Stimulated activated CD8-positive, alpha-beta memory T cell treated with anti-CD3 and anti-CD28 coated beads, Interleukin-4, amount 100 ng/mL, for 24 hours (primary cell): Measurements from ENCODE around the gene SMIM27.
A peak's percentile ranks its signal among the peaks of the same experiment; 100 is the strongest.
"Not testable (repeated sequence)": the region's sequence is repeated elsewhere in the genome, so short reads cannot be mapped to it uniquely, and the experiment has no call there.

Source experiments
- DNase-seq: peaks from one replicate; pipeline ENCODE4 v3.0.0-alpha.2; 2020; ENCODE audit warnings: low read depth

SMIM27 gene, protein sequence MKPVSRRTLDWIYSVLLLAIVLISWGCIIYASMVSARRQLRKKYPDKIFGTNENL

DNA sequence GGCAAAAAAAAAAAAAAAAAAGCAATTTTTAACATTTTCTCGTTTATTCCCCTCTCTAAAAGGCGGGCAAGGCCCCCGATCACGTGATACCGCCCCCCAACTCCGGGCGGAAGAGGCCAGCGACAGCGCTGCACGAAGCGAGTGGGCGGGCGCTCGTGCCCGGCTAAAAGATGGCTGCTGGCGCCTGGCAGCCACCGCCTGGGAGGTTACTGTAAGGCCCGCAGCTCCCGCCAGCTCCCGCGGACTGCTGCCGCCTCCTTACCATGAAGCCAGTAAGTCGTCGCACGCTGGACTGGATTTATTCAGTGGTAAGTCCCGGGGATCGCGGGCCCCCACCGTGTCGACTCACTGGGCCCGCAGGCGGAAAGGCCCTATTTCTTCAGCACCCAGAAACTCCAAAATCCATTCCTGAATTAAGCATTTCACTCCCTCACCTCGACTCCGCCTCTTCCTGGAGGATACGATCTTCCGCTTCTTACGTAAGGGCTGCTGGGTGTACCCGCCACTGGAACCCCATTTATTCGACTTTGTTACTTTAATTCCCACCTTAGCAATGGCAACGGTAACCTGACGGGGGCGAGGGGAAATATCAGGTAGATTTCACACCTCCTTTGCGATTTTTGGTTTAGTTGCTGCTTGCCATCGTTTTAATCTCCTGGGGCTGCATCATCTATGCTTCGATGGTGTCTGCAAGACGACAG, at the start of gene SMIM27, which contains the start of gene TOPORS:
Gene SMIM27, plus strand, starts transcription at position 156 of the 701 bp plus-strand sequence. Its CDS starts 108 bp downstream, at position 264.
Gene TOPORS, minus strand, starts transcription at position 415 of the 701 bp plus-strand sequence. Its CDS starts 150 bp downstream, at position 265.
- DNase-seq = peak; percentile 85

GRCh38 chr9:32502464-32502863, 49.7 kb upstream of the SMIM27 start:
- DNase-seq = no peak

DNA sequence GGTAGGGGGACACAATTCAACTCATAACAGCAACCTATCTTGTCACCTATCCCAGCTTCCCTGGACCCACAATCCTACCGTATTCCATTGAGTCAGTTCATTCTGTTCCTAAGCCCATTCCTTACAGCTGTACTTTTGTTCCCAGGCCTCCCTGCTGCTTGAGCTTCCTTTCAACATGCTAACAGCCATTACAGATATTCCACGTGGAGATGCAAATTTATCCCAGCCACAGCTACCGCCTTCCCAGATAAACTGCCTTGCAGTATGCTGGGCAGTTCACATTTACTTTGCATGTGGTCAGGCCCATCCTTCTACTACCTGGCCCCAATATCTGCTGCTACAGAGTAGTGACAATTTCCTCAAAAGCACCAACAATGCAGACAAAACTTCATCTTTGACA, 49.1 kb upstream of the SMIM27 start:
- no peak for DNase-seq

DNA sequence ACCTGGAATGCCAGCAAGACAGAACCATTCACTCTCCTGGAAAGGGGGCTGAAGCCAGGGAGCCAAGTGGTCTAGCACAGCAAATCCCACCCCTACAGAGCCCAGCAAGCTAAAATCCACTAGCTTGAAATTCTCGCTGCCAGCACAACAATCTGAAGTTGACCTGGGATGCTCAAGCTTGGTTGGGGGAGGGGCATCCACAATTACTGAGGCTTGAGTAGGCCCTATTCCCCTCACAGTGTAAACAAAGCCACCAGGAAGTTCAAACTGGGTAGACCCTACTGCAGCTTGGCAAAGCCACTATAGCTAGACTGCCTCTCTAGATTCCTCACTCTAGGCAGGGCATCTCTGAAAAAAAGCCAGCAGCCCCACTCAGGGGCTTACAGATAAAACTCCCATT, 43.4 kb upstream of the SMIM27 start:
- no peak for DNase-seq

DNA sequence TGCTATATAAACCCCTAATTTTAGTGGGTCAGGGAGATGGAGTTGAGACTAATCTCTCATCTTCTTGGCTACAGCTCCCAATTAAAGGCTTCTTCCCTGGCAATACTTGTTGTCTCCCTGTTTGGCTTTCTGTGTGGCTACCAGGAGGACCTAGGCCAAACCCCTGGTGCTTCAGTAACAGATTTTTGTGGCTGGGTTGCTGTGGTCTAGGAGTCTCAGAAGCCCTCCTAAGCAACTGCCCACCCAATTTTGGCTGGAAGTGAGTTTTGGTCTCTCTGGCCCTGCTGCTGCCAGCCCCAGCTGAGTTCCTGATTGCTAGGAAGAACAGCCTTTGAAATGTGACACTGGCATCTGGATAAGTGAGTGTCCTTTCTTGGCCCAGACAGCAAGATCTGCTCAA, 35.9 kb upstream of the SMIM27 start:
- no peak for DNase-seq

DNA sequence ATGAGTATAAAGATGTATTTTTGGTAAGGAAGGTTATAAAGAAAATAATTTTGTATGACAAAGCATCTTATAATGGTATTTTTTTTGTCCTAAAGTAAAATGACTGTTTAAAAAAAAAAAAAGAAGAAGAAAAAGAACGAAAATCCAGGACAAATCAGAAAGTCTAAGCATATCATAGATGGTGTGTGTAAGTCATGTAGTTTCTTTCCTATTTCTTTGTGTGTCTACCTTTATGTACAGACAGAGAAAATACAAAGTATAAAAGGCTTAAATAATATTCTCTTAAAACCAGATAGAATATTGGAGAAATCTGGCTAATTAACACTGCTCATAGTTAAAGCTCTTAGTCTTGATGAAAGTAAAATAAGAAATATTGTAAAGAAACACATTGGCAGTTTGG, 33.9 kb upstream of the SMIM27 start:
- no peak for DNase-seq

- no peak for DNase-seq
These were observed 28.2 kb upstream of the SMIM27 start for GRCh38 chr9:32523910-32524309.

DNA sequence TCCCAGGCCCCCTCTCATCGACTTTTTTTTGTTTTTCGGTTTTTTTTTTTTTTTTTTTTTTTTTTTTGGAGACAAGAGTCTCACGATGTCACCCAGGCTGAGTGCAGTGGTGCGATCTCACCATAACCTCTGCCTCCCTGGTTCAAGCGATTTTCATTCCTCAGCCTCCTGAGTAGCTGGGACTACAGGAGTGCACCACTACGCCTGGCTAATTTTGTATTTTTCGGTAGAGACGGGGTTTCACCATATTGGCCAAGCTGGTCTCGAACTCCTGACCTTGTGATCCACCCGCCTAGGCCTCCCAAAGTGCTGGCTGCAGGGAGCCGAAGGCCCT, 27.6 kb upstream of the SMIM27 start:
- DNase-seq = not testable (repeated sequence)

DNA sequence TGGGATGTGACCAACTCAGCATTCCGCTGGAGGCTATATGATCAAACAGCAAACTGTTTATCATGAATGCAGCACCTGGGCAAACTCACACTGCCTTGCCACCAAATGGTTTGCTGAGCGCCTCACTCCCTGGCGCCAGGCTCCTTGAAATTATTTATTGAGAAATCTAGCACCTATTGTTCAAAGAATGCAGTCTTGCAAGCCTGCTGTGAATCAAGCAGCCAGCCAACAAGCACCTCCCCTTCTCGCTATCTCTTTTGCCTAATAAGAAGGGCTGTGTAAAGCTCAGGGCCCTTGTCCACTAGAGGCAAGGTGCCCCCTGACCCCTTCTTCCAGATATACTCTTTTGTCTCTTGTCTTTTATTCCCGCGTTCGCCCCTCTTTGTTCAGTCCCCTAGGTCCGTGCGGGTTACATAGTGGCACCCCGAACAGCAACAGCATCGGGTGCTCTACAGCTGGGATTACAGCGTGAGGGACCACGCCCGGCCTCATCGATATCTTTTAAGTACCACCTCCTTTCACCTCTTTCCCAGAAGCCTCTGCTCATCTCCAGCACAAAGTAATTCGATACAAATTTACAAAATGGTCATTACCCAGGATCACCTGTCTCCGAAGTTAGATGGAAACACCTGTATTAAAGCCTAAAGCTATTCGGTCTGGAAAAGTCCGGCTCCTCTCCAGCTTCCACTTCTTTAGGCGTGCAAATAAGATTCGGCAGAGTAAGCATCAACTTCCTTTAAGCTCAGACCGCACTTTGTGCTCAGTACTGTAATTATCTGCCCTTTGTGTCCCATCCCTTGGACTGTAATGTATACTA, 27.0 kb upstream of the SMIM27 start:
- DNase-seq = no peak

DNA sequence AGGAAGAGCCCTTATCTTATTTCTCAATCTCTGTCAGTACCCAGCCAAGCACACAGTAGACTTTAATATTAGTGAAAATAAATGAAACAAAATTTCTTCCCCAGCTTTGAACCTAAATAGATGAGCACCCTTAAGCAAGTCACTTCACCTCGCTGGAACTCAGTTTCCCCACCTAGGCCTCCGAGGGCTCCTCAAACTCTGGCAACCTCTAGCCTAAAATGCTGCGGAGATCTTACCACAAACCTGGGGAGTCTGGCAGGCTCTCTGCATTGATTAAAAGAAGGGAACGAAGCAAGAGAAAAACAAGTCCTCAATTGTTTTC, 26.5 kb upstream of the SMIM27 start:
- no peak for DNase-seq

DNA sequence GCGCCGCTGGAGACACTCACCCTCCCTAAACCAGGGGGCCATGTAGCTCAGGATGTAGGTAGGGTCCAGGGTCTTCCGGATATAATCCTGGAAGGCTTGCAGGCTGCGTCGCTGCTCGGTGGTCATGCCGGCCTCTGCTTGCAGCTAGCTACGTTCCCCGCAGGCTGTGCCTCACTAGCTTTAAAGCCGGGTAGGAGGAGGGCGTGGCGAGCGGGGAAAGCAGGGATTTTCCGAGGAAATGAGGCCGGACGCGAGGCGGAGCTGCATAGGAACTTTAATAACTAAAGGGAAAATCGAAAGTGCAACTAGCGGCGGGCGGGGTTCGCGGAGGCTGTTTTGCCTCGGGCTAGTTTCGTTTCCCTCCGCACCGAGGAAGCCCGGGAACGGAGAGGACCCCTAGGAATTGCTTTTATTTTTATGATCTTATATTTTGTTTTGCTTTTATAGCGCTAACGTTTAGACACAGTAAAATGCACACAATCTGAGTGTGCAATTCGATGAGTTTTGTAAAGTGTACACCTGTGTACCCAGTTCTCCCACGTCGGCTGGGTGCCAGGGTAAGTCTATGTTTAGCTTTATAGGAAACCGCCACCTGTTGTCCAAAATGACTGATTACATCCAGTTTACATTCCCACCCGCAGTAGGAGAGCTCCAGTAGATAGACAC, 26.0 kb upstream of the SMIM27 start, which contains the start of gene RIGI:
Gene RIGI, minus strand, starts transcription at position 156 of the 666 bp plus-strand sequence. Its CDS starts 30 bp downstream, at position 126.
- peak; percentile 65 for DNase-seq

DNA sequence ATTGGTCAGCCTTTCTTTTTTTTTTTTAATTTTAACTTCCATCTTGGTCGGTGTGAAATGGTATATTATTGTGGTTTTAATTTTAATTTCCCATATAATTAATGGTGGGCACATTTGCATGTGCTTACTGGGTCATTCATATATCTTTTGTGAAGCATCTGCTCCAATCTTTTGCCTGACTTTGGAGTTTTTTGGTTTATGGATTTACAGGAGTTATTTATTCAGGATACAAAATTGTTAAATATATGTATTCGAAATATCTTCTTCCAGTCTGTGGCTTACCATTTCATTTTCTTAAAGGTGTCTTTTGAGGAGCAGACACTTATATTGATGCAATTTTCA, 25.4 kb upstream of the SMIM27 start:
- no peak for DNase-seq

- DNase-seq = no peak
These were observed 18.8 kb upstream of the SMIM27 start for GRCh38 chr9:32533336-32533735.

DNA sequence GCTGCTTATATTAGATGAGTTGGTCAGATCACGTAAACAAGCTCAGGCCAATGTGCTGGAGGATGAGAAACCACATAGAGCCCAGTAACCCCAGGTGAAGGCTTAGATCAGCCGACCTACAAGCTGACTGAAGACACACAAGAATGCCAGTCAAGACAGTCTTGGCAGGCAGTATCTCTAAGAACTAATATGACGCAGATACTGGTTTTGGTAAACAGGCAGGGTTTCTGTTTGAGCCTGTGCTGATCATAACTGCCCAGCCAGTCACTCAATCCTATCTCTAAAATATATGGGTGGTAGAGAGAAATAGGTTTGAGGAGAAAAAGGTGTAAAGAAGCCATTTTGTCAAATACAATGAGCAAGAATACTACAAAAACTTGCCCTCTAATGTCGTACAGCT, 18.3 kb upstream of the SMIM27 start:
- DNase-seq = no peak

DNA sequence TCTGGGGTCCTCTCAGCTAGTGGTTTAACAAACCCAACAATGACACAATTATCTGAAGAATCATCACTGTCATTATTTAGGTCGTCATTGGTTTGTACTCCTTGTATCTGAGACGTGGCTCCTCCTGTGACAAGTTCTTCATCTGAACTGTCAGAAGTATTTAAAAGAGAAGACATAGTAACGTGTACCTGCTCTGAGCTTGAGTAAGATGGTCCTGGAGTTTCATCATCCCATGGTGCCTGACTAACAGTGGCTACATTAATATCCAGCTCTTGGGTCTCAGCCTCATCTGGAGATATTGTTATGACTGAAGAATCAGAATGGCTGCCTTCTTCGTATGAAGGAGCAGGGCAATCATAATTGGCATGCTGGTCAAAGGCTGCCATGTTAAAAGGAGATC, 9.1 kb upstream of the SMIM27 start:
- DNase-seq = no peak

DNA sequence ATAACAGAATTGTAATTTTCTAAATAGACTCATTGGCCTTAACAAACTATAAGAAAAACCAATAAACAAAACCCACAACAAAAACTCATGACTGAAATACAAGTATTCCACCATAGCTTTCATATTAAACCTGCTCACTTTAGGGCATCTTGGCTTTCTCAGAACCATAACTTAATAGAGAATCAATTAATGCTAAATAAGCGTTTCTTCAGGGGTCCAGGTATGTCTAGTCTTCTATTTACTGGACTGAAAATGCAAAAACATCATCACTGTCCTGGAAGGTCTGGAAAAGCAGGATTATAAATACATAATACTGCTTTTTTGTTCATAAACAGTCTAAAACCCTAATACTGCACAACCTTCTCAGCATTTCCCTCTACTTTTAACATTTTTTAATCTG, 6.2 kb upstream of the SMIM27 start:
- DNase-seq = no peak

DNA sequence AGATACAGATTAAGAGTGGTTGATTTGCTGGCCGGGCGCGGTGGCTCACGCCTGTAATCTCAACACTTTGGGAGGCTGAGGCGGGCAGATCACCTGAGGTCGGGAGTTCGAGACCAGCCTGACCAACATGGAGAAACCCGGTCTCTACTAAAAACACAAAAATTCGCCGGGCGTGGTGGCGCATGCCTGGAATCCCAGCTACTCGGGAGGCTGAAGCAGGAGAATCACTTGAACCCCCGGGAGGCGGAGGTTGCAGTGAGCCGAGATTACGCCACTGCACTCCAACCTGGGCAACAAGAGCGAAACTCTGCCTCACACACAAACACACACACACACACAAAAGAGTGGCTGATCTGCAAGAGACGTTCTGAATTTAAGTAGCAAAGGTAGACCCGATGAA, 3.9 kb upstream of the SMIM27 start:
- not testable (repeated sequence) for DNase-seq

DNA sequence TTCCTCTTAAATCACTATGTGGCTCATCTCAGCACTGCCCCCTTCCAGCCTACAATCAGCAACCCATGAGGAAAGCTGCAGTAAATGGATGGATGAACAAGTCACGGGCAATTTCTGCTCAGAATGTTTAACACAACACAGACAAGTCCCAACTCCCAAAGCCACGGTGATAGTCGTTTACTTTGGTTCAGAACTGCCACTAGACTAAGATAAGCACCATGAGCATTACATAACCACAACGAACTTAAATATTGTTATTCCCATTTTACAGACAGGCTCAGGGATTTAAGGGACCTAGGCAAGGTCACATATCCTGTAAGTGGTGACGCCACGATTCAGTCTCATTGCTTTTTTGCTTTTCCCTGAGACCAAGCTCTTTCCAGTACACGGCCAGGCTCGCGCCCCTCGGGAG, 2.0 kb upstream of the SMIM27 start:
- no peak for DNase-seq

DNA sequence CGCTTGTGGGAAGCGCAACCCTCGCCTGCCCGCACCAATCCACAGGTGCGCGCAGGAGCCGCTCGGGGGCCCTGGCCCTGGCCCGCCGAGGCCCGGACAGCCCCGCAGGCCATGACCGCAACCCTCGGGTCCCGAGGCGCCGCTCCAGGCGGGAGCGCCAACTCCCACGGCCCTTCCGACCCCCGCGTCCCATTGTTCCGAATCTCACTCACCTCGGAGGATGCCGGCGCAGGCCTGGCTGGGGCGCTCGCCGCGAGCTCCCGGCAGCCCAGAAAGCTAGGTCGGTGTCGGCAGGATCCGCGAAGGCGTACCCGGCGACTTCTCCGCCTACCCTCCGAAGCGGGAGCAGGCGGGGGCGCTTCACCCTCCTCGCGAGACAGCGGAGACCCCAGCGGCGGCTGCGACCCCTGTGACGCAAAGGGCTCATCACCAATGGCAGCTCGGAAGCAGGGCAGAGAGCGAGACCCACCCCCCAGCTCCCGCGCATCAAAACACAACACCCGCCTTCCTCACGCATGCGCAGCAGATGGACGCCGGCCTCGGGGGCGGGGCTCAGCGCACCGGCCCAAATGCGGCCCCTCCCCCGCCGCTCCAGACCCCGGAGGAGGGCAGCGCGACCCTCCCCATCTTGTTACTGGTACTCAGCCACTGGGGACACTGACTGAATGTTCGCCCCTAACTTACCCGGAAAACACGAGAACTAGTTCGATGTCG, 1.4 kb upstream of the SMIM27 start:
- DNase-seq = peak; percentile 89

DNA sequence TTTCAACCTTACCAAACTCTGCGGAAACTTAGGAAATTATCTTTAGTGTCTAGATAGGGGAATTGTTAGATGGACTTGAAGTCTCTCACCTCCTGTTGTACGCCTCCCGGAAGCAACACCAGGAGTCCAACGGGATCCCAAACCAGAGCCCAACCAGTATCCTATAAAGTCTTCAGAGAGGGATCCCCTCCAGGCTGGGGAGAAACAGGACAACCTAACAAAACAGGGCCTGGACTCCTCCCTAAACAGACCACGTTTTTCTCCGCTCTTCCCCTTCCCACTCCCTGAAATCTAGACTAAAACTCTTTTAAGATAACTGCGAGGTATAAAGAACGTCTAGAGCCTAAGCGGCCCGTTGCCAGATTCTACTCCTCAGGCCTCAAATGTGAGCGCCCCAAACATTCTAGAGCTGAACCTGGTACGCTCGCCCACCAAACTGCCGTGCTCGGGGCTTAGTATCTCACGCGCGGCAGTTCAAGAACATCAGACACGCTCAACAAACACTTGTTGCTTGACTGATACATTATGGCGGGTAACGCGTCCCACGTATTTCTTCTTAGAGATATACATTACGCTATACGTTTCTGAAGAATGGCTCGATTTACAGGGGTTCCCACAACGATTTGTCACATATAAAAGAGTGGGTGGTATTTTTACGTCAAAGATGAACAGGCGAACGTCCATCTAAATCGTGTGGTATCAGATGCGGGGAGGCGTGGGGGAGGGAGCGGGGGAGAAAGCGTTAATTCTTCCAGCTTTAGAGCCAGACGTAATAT, 663 bp upstream of the SMIM27 start:
- DNase-seq = peak; percentile 15

GRCh38 chr9:32554107-32554506, 2.0 kb downstream of the SMIM27 start:
- DNase-seq = no peak

GRCh38 chr9:32554591-32554990, 2.5 kb downstream of the SMIM27 start:
- DNase-seq = no peak
